ENCODE data around the gene ERC1.

ERC1 gene

DNA sequence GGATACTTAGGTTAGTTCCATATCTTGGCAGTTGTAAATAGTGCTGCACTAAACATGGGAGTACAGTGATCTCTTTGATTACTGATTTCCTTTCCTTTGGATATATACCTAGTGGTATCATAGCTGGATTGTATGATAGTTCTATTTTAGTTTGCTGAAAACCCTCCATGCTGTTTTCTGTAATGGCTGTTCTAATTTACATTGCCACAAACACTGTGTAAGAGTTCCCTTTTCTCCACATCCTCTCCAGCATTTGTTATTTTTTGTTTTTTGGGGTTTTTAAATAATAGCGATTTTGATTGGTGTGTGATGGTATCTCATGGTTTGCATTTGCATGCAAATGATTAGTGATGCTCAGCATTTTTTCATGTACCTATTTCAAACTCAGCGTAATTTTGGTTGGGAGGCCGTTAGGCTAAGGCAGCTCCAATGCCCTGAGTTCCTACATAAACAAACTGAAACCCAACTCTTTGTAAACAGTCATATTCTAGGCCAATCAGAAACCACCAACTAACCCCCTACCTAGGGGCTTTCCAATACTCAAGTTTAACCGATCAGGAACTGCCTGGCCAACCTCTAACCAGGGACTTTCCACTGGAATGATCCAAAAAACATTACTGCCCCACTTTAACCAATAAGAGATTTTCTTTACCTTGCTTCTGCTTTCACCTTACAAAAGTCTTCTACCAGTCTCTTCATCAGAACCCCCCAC, 431.7 kb downstream of the ERC1 start:
- H3K4me1 ChIP-seq (ENCODE audit: insufficient read depth, low read length), result no peaks in the 10 kb centered on the region; the same call in 1 of the 2 replicates
- H3K36me3 ChIP-seq (ENCODE audit: insufficient read depth, low read length), result no peaks in the 10 kb centered on the region
- peaks cover 8% of the 10 kb centered on the region for H3K9me3 ChIP-seq (ENCODE audit: control insufficient read depth, insufficient read depth, low read length)
- no peak overlapping the region for H3K9ac ChIP-seq (ENCODE audit: low read depth, low read length)

DNA sequence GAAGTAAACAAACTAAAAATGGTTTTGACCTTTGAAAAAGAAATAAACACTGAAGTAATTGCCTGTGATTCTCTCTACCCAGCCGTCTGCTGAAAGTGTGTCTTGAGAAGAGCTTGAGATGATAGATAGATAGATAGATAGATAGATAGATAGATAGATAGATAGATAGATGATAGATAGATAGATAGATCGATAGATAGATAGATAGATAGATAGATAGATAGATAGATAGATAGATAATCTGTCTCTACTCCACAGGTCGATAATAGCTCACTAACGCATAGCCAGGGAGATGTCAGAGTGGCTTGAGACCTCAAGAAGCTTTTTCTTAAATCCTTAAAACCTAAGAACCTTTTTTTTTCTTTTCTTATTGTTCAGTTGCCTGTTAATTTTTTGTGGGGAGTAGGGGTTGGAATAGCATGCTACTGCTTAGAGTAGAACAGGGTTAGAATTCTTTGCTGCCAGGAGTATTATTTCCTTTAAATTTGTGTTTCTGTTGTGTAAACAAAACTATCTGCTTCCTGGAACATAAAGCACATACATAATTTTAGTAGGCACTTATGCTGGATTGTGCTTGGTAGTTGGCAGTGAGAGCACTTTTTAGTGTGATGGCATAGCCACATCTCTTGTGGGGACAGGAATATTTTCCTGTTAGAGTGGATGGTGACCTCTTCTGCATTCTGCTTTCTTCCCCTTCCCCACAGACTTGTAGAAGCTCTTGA, 433.8 kb downstream of the ERC1 start:
- Histone ChIP-seq H3K36me3 (ENCODE audit: insufficient read depth, low read length) (no peaks in the 10 kb centered on the region), H3K4me1 (ENCODE audit: insufficient read depth, low read length) (no peaks in the 10 kb centered on the region), H3K9me3 (ENCODE audit: control insufficient read depth, insufficient read depth, low read length) (peaks cover 6% of the 10 kb centered on the region), H3K9ac (ENCODE audit: low read depth, low read length) (no peak overlapping the region)

DNA sequence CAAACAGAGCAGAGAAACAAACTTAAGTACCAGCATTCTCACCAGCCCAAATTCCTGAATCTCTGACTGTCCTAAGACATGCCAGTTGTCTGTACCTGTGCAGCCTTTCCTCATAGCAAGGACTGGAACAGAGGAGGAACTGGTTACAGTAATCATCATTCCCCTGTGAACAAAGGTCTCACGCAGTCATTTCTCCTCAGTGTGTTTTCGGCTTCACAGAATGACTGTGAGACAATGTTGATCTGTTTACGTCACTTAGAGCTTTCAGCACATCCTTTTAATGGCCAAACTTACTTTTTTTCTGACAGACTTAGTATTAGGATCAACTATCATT, 434.3 kb downstream of the ERC1 start:
- no peaks in the 10 kb centered on the region for H3K36me3 ChIP-seq (ENCODE audit: insufficient read depth, low read length)
- no peak overlapping the region for H3K9ac ChIP-seq (ENCODE audit: low read depth, low read length)
- peaks cover 6% of the 10 kb centered on the region for H3K9me3 ChIP-seq (ENCODE audit: control insufficient read depth, insufficient read depth, low read length)
- H3K4me1 ChIP-seq (ENCODE audit: insufficient read depth, low read length), result no peaks in the 10 kb centered on the region

DNA sequence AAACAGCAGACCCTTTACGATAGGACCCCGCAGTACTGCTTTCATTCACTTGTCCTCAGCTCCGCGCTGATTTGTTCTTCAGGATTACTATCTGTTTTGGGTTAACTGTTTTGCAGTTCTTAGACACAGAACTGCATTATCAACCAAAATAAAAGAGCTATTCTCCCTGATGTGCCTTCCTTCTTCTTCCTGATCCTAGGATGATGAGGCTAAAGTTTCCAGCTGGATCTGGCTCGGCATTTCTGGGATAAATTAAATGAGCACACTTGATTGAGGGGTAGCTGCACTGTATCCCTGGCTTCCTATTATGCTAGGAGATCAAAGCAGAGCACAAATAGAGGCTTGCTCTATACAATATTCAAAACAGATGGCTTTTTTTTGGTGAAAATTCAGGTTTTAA, 437.6 kb downstream of the ERC1 start:
- no peaks in the 10 kb centered on the region for H3K9me3 ChIP-seq (ENCODE audit: control insufficient read depth, insufficient read depth, low read length)
- H3K36me3 ChIP-seq (ENCODE audit: insufficient read depth, low read length), result no peaks in the 10 kb centered on the region
- no peak overlapping the region for H3K9ac ChIP-seq (ENCODE audit: low read depth, low read length)
- no peaks in the 10 kb centered on the region for H3K4me1 ChIP-seq (ENCODE audit: insufficient read depth, low read length)

DNA sequence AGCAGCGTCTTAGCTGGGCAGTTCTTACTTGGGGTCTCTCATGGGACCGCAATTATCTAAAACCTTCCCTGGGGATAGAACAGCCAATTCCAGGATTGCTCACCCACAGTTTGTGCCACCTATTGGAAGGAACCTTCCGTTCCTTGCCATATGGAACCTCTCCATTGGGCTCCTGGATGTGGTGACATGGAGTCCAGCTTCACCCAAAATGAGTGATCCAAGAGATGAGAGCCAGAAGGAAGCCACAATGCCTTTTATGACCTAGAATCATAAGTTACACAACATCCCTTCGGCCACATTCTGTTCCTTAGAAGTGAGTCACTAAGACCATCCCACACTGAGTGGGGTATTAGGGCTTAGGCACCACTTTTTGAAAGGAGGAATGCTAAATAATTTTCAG, 439.0 kb downstream of the ERC1 start:
- Histone ChIP-seq H3K9me3 (ENCODE audit: control insufficient read depth, insufficient read depth, low read length) (no peaks in the 10 kb centered on the region), H3K4me1 (ENCODE audit: insufficient read depth, low read length) (no peaks in the 10 kb centered on the region), H3K9ac (ENCODE audit: low read depth, low read length) (no peak overlapping the region), H3K36me3 (ENCODE audit: insufficient read depth, low read length) (no peaks in the 10 kb centered on the region)

DNA sequence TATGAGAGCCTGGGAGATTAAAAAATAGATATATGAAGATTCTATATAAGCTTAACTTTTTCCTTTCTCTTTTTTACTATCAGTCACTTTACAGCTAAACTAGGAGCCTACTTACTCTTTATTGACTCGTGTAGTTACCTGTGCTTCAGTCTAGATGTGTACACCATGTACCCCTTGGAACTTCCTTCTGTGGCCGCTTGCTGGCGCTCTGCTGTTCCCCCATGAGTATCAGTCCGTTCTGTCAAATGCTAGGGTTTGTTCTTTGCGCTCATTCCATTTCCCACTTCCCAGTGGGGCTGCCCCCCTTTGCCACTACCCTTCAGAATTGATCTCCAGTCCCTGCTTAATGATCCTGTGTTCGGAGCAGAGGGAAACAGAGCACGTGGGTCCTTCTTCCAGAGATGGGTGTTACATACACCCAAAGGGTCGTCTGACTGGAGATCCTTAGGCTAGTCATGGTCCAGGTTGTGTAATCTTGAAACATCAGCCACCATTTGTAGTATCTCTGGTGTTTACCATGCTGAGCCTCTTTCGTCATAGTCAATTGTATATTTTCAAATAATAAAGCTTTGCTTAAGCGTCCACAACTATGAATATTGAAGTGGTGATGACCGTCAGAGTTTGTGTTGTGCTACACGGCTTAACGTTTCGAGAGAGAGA, 443.4 kb downstream of the ERC1 start:
- Histone ChIP-seq H3K9me3 (ENCODE audit: control insufficient read depth, insufficient read depth, low read length) (no peaks in the 10 kb centered on the region), H3K9ac (ENCODE audit: low read depth, low read length) (no peak overlapping the region), H3K4me1 (ENCODE audit: insufficient read depth, low read length) (no peaks in the 10 kb centered on the region)

DNA sequence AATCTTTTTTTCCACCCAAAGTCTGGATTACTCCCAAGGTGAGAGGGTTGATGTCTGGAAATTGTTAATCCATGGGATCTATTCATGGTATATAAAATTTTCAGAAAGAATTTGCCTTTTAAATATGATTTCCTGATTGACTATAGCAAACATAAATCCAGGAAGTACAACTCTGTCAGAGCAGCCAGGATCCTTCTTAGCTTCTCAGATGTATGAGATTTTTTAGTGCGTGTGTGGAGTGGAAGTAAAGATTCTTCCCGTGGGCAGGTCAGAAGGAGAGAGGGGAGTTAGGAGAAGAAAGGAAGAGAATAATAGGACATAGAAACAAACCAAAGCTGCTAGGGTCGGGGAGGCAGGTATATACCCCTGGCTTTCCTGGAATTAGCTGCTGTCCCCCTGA, 444.0 kb downstream of the ERC1 start:
- H3K4me1 ChIP-seq (ENCODE audit: insufficient read depth, low read length), result no peaks in the 10 kb centered on the region
- H3K9me3 ChIP-seq (ENCODE audit: control insufficient read depth, insufficient read depth, low read length), result no peaks in the 10 kb centered on the region
- no peaks in the 10 kb centered on the region for H3K36me3 ChIP-seq (ENCODE audit: insufficient read depth, low read length)
- no peak overlapping the region for H3K9ac ChIP-seq (ENCODE audit: low read depth, low read length)

More for the DNA sequence above, 443.4 kb downstream of the ERC1 start:
- no peaks in the 10 kb centered on the region for H3K36me3 ChIP-seq (ENCODE audit: insufficient read depth, low read length)

DNA sequence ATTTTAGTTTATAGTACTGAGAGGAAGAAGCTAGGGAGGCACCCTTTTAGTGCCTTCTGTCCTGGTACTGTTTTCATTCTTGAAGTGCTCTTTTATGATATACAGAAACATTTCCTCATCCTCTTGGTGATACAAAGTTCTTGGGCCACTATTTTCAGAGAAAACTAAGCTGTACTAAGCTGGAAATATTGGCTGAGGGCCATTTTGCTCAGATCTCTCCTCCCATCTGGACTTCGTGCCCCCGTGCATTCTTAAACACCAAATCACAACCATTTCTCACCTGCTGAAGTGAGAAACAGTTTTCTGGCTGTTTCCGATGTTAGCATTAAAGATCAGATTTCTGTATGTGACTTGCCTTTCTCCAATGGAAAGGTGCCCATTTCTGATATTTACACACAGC, 444.4 kb downstream of the ERC1 start:
- Histone ChIP-seq H3K36me3 (ENCODE audit: insufficient read depth, low read length) (no peaks in the 10 kb centered on the region), H3K9ac (ENCODE audit: low read depth, low read length) (no peak overlapping the region), H3K9me3 (ENCODE audit: control insufficient read depth, insufficient read depth, low read length) (no peaks in the 10 kb centered on the region), H3K4me1 (ENCODE audit: insufficient read depth, low read length) (no peaks in the 10 kb centered on the region)

DNA sequence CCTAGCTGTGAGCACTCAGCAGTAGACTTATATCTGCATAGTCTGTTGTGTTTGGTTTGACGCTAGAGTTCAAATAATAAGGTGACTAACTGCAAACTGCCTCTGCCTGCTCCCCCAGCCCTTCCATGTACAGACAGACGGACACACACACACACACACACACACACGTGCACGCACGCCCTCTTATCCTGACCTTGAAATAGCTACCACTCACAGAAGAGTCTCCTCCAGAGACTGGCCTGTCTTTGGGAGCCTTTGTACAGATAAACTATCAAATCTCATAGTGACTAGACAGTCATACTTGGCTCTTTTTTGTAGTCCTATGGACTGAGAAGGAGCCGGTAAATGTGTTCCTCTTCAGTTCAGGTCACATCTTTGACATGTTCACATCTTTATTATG, 445.0 kb downstream of the ERC1 start:
- Histone ChIP-seq H3K4me1 (ENCODE audit: insufficient read depth, low read length) (no peaks in the 10 kb centered on the region), H3K9ac (ENCODE audit: low read depth, low read length) (no peak overlapping the region), H3K9me3 (ENCODE audit: control insufficient read depth, insufficient read depth, low read length) (no peaks in the 10 kb centered on the region), H3K36me3 (ENCODE audit: insufficient read depth, low read length) (no peaks in the 10 kb centered on the region)

DNA sequence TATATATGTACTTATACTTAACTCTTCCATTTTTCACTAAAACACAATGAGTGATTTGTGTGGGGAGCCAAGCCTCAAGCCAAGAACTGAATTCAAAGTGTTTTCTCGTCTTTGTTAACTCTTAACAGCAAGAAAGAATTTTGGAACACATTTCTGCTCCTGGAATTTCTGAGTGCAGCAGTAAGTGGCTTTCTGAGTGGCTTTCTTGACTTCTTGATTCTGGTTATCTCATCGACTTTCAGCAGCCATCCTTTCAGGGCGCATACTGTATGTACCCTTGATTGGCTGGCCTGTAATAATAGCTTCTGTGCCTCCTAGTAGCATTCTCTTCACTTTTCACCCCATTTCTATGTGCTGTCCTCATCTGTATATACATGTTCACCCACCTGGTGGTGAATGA, 446.0 kb downstream of the ERC1 start:
- H3K36me3 ChIP-seq (ENCODE audit: insufficient read depth, low read length), result no peaks in the 10 kb centered on the region
- H3K9ac ChIP-seq (ENCODE audit: low read depth, low read length), result no peak overlapping the region
- H3K4me1 ChIP-seq (ENCODE audit: insufficient read depth, low read length), result no peaks in the 10 kb centered on the region
- no peaks in the 10 kb centered on the region for H3K9me3 ChIP-seq (ENCODE audit: control insufficient read depth, insufficient read depth, low read length)

DNA sequence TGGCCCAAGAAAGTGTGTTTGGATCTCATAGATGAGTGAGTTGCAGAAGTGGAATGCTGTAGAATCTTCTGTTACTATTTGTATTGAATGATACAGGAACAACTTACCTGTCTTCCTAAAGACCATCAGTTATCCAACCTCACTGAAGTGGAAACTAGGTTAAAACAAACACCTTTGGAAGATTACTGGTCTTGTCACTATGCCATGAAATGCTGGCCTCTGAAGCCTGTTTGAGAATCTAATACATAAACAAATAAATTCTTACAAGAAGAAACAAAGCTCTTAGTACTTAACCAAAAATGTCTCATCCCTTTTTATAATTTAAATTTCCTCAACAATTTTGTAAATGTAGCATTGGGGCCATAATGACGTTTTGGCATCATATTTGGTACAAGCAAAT, 448.2 kb downstream of the ERC1 start:
- H3K9me3 ChIP-seq (ENCODE audit: control insufficient read depth, insufficient read depth, low read length), result no peaks in the 10 kb centered on the region
- no peaks in the 10 kb centered on the region for H3K4me1 ChIP-seq (ENCODE audit: insufficient read depth, low read length)
- no peak overlapping the region for H3K9ac ChIP-seq (ENCODE audit: low read depth, low read length)
- H3K36me3 ChIP-seq (ENCODE audit: insufficient read depth, low read length), result no peaks in the 10 kb centered on the region

DNA sequence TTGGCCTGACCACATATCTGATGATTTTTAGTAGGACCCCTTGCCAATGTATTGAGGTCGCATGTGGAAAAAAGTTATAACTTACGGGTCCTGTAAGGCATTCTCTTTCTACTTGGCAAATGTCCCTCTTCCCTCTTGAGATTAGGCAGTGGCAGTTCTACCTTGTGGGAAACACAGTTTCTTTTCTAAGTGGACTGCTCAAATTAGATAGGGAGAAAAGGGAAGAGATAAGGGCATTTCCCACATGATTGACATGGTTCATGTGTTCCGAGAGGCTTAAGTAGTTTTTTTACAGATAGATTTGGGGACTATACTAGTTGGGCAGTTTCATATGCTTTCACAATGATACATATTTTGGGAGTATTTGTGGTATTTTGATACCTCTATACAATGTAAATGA, 448.7 kb downstream of the ERC1 start:
- no peaks in the 10 kb centered on the region for H3K36me3 ChIP-seq (ENCODE audit: insufficient read depth, low read length)
- no peaks in the 10 kb centered on the region for H3K9me3 ChIP-seq (ENCODE audit: control insufficient read depth, insufficient read depth, low read length)
- no peaks in the 10 kb centered on the region for H3K4me1 ChIP-seq (ENCODE audit: insufficient read depth, low read length)
- H3K9ac ChIP-seq (ENCODE audit: low read depth, low read length), result no peak overlapping the region

DNA sequence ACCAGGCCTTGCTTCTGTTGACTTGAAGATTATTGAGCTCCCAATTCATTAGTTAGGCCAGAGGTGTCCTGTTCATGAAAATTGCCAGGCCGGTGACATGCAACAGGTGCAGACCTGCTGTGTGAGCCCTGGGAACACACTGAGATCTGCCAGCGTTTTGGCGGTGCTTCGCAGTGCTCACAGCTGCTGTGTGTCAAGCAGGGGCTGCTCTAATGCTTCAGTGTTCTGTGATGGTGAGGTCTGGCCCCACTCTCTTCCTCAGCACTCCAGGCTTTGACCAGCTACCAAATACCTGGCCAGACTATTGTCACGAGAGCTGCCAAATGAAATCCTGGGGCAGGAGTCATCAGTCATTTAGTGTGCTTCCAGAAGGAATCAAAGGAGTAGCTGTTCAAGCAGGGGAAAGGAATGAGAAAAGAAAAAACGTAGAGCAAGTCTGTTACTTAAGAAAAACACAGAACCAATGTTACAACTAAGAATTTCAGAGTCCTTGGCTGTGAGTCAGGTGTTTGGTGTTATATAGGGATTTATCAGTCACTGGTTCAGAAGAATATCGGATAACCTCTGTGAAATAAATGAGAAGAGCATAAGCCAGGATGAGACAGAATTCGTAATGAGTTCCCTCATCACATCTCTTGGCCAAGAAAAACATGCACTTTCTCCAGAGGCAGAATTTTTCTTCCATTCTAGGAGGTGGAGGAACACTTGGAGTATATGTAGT, 452.6 kb downstream of the ERC1 start:
- H3K9me3 ChIP-seq (ENCODE audit: control insufficient read depth, insufficient read depth, low read length), result no peaks in the 10 kb centered on the region
- 0 out of 2 replicates have a peak, but pooled peaks cover 3% of the 10 kb centered on the region for H3K36me3 ChIP-seq (ENCODE audit: insufficient read depth, low read length)
- peaks cover 5% of the 10 kb centered on the region for H3K4me1 ChIP-seq (ENCODE audit: insufficient read depth, low read length)
- H3K9ac ChIP-seq (ENCODE audit: low read depth, low read length), result no peak overlapping the region

DNA sequence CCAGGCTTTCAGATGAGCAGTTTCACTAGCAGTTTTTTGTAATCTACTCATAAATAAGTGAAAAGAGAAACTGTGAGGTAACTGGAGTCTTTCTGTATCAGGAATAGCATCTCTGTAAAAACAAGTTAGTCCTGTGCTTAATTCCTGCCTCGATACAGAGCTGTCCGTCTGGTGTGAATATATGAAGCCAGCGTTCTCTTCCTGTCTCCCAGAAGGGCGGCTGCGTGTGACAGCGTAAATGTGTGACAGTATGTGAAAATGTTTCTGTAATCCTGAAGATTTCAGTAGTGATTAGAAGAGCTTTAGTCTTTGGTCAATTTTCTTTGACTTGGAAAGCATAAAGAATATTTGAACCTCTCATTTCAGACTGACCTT, 453.1 kb downstream of the ERC1 start:
- Histone ChIP-seq H3K4me1 (ENCODE audit: insufficient read depth, low read length) (peaks cover 5% of the 10 kb centered on the region), H3K36me3 (ENCODE audit: insufficient read depth, low read length) (0 out of 2 replicates have a peak, but pooled peaks cover 3% of the 10 kb centered on the region), H3K9ac (ENCODE audit: low read depth, low read length) (no peak overlapping the region)

More for the DNA sequence above, 453.1 kb downstream of the ERC1 start:
- H3K9me3 ChIP-seq (ENCODE audit: control insufficient read depth, insufficient read depth, low read length), result no peaks in the 10 kb centered on the region

Data from ES-I3 (cell line).